Adrenal gland (tissue), 12 donors: ENCODE results near the gene SLFN5. TPM values are rescaled to one million over a fixed set of nuclear protein-coding genes. Genes with fewer than 3 reads are reported as not detected.
A peak's percentile ranks its signal among the peaks of the same experiment; 100 is the strongest.

Experiments
- DNase-seq, 7 donors: peaks; one replicate each; pipeline ENCODE4 v3.0.0-alpha.2; 2019 to 2020
- H3K27ac ChIP-seq, 5 donors: fragments of 200-600 bp; sonication (generic) in 4 of 5; 1 replicate in 3 of 5; 2 replicates in 2 of 5; pipeline versions ENCODE4 v1.5.1 to v1.8.0; 2016 to 2020; ENCODE audit warnings: mild to moderate bottlenecking in 1 of 5
- H3K27me3 ChIP-seq: fragments of 200-600 bp; 2 replicates; pipeline ENCODE4 v1.8.0; 2021
- H3K36me3 ChIP-seq, 2 donors: fragments of 200-600 bp; replicated peaks in 1 of 2; 1 replicate in 1 of 2; 2 replicates in 1 of 2; pipeline versions ENCODE4 v1.5.1 to v1.8.0; 2018 to 2022
- H3K4me1 ChIP-seq, 2 donors: fragments of 200-600 bp; replicated peaks in 1 of 2; 1 replicate in 1 of 2; 2 replicates in 1 of 2; pipeline versions ENCODE4 v1.5.1 to v1.8.0; 2018 to 2021
- H3K4me3 ChIP-seq, 4 donors: fragments of 200-600 bp; sonication (generic) in 3 of 4; one replicate each; pipeline ENCODE4 v1.5.1; 2016 to 2018
- H3K9me3 ChIP-seq, 3 donors: fragments of 200-600 bp; sonication (generic) in 1 of 3; replicated peaks in 1 of 3; 1 replicate in 2 of 3; 2 replicates in 1 of 3; pipeline versions ENCODE4 v1.5.1 to v1.8.0; 2016 to 2021
- CTCF ChIP-seq, 6 experiments: fragments of 450-650 bp in 4 of 6; fragments of 200-600 bp in 2 of 6; sonication (generic) in 1 of 6; IDR thresholded peaks; 1 replicate in 5 of 6; 2 replicates in 1 of 6; pipeline versions ENCODE4 v1.5.1 to v1.8.0; 2016 to 2021; ENCODE audit warnings: antibody characterized with exemption in 6 of 6, mild to moderate bottlenecking in 2 of 6, moderate library complexity in 1 of 6
- POLR2A ChIP-seq, 2 donors: fragments of 450-650 bp; IDR thresholded peaks; one replicate each; pipeline ENCODE4 v1.6.1; 2017; ENCODE audit warnings: antibody characterized with exemption in 2 of 2, mild to moderate bottlenecking in 2 of 2, moderate library complexity in 1 of 2
- WGBS, 4 donors: extraction: QIAGEN DNeasy Blood & Tissue Kit in 2 of 4; methylation state at CpG; one replicate each; pipeline versions ENCODE4 v1.1.5 to v1.1.7; 2013 to 2017; 5-methylcytosine and 5-hydroxymethylcytosine counted together
- intact Hi-C, 2 donors: fragments of 100-400 bp; cut with DNase I; formaldehyde crosslinking; loops; one replicate each; pipeline versions ENCODE4 v1.14.1 to v1.15.0; 2022 to 2023
- polyA plus RNA-seq, 3 donors: library from polyadenylated mRNA; stranded (reverse); fragments of 200-250 nt in 2 of 3; fragments of 350-450 nt in 1 of 3; fragmentation: Illumina TruSeq in 1 of 3; extraction: RNeasy Lipid Tissue Mini Kit (QIAGEN cat#74804) in 1 of 3; gene quantifications; one replicate each; pipeline ENCODE4 v1.2.3, GENCODE V29; 2013 to 2014
- total RNA-seq, 9 donors: library from RNA; depleted of rRNA in 4 of 9; stranded (reverse); fragments of >200 nt in 4 of 9; fragments of 120-200 nt in 1 of 9; fragmentation: NEBNext Ultra II Directional in 1 of 9; extraction: Animal tissue kit (Norgen Biotek cat#: 25700) in 1 of 9; gene quantifications; one replicate each; pipeline versions ENCODE4 v1.1.0 to v1.2.4, GENCODE V29; 2013 to 2023
- donor health status: healthy with polysubstance abuse.
- donor health status: Bipolar disorder and iron deficiency.
- donor health status: DM: yes; HTN: yes; CAD: no.
- donor health status: DM: no; HTN: no; CAD: no.
- donor health status: DM: no; HTN: no; CAD: no.
- donor health status: DM: yes; HTN: yes; CAD: no.

SLFN5 gene
- total and polyA plus RNA-seq, 12 donors = 3.2 to 57.8 (median 34.4) TPM

GRCh38 chr17:35236821-35237220 is 6.1 kb upstream of the SLFN5 start:
- intact Hi-C loops = no loop called here
- Histone ChIP-seq H3K9me3 (no peaks in the 10 kb centered on the region), H3K27ac (no peak overlapping the region), H3K27me3 (no peaks in the 10 kb centered on the region), H3K4me1 (peaks cover 3 to 6% of the 10 kb centered on the region in 2 donors), H3K4me3 (no peak overlapping the region), H3K36me3 (no peaks in the 10 kb centered on the region)
- TF ChIP-seq CTCF (IDR thresholded peaks at IDR 0.05) (no peak), POLR2A (IDR thresholded peaks at IDR 0.05) (no peak)
- DNase-seq = no peak
- 61 to 81% (median 71%) methylated on average over 5 of the region's 5 CpGs for WGBS, 4 donors

- intact Hi-C loops = no loop called here
- H3K4me1 ChIP-seq = peaks cover 9% of the 10 kb centered on the region in 2 donors
- H3K4me3 ChIP-seq = no peak overlapping the region
Observed at GRCh38 chr17:35238821-35239220, 4.1 kb upstream of the SLFN5 start.

GRCh38 chr17:35239823-35240222 is 3.0 kb upstream of the SLFN5 start:
- no peak for TF ChIP-seq POLR2A (IDR thresholded peaks at IDR 0.05)
- no peak for TF ChIP-seq CTCF (IDR thresholded peaks at IDR 0.05)
- Histone ChIP-seq H3K27me3 (no peaks in the 10 kb centered on the region), H3K9me3 (no peaks in the 10 kb centered on the region), H3K4me1 (peaks cover 12 to 19% of the 10 kb centered on the region in 2 donors), H3K4me3 (no peak overlapping the region), H3K36me3 (no peaks in the 10 kb centered on the region), H3K27ac (no peak overlapping the region)
- intact Hi-C loops = loop anchor here in 1 of 2 donors (10.0 kb wide), 1 partner anchor 195 kb away; the partner anchor contains the start of gene SLFN12
- WGBS, 4 donors = 67 to 86% (median 82%) methylated on average over 4 of the region's 4 CpGs
- no peak for DNase-seq

More at GRCh38 chr17:35238821-35239220, 4.1 kb upstream of the SLFN5 start:
- Histone ChIP-seq H3K36me3 (no peaks in the 10 kb centered on the region), H3K27me3 (no peaks in the 10 kb centered on the region), H3K9me3 (no peaks in the 10 kb centered on the region), H3K27ac (no peak overlapping the region)
- 36 to 43% (median 40%) methylated on average over 2 of the region's 2 CpGs for WGBS, 4 donors
- DNase-seq = no peak
- TF ChIP-seq POLR2A (IDR thresholded peaks at IDR 0.05) = no peak
- no peak for TF ChIP-seq CTCF (IDR thresholded peaks at IDR 0.05)

GRCh38 chr17:35240861-35241260 is 2.0 kb upstream of the SLFN5 start:
- H3K9me3 ChIP-seq = no peaks in the 10 kb centered on the region
- no peaks in the 10 kb centered on the region for H3K36me3 ChIP-seq
- TF ChIP-seq POLR2A (IDR thresholded peaks at IDR 0.05) = no peak
- no peaks in the 10 kb centered on the region for H3K27me3 ChIP-seq
- WGBS, 4 donors = 88 to 99% (median 96%) methylated on average over 8 of the region's 8 CpGs
- H3K4me3 ChIP-seq = no peak overlapping the region
- H3K27ac ChIP-seq = no peak overlapping the region
- peaks cover 20 to 30% of the 10 kb centered on the region in 2 donors for H3K4me1 ChIP-seq
- no peak for DNase-seq
- intact Hi-C loops = loop anchor here in 1 of 2 donors (10.0 kb wide), 1 partner anchor 194 kb away; the partner anchor contains the start of gene SLFN12

- Histone ChIP-seq H3K36me3 (no peaks in the 10 kb centered on the region), H3K27ac (peak overlapping the region in 1 of 5 donors; percentile 97), H3K4me3 (peak overlapping the region in 2 of 4 donors; percentile 73 to 78), H3K27me3 (no peaks in the 10 kb centered on the region), H3K4me1 (peaks cover 20 to 30% of the 10 kb centered on the region in 2 donors), H3K9me3 (no peaks in the 10 kb centered on the region)
- 89 to 99% (median 91%) methylated on average over 15 to 19 of the region's 19 CpGs for WGBS, 4 donors
- intact Hi-C loops = loop anchor here in 1 of 2 donors (10.0 kb wide), 1 partner anchor 193 kb away; the partner anchor contains the start of gene SLFN12
- no peak for DNase-seq
- TF ChIP-seq CTCF (IDR thresholded peaks at IDR 0.05) (no peak), POLR2A (IDR thresholded peaks at IDR 0.05) (no peak)
Observed at GRCh38 chr17:35241520-35241919, 1.4 kb upstream of the SLFN5 start.
